Left ventricle myocardium inferior (tissue), 1 donor: ENCODE results near the gene NOS1AP. TPM values are rescaled to one million over a fixed set of nuclear protein-coding genes. Genes with fewer than 3 reads are reported as not detected.

Source experiments
- DNase-seq: peaks from one replicate; pipeline ENCODE4 v3.0.0-alpha.2; 2020
- H3K27ac ChIP-seq: fragments of 200-600 bp; replicated peaks from 2 replicates; pipeline ENCODE4 v1.8.0; 2021
- H3K27me3 ChIP-seq: fragments of 200-600 bp; 2 replicates; pipeline ENCODE4 v1.8.0; 2021; ENCODE audit warnings: low read depth
- H3K36me3 ChIP-seq: fragments of 200-600 bp; 2 replicates; pipeline ENCODE4 v1.8.0; 2021
- H3K4me1 ChIP-seq: fragments of 200-600 bp; 2 replicates; pipeline ENCODE4 v1.8.0; 2021
- H3K4me3 ChIP-seq: fragments of 200-600 bp; 2 replicates; pipeline ENCODE4 v1.8.0; 2021; ENCODE audit warnings: mild to moderate bottlenecking, moderate library complexity
- H3K9me3 ChIP-seq: fragments of 200-600 bp; replicated peaks from 2 replicates; pipeline ENCODE4 v1.8.0; 2021
- intact Hi-C: fragments of 100-400 bp; cut with micrococcal nuclease; formaldehyde crosslinking; loops from one replicate; pipeline ENCODE4 v1.11.0; 2022
- total RNA-seq: library from RNA; stranded (reverse); fragmentation: NEBNext Ultra II Directional; extraction: Animal tissue kit (Norgen Biotek cat#: 25700); gene quantifications from one replicate; pipeline ENCODE4 v1.2.1, GENCODE V29; 2021
- TF ChIP-seq, protein P1 (sequence below): fragments of 200-600 bp; IDR thresholded peaks from 2 replicates; pipeline ENCODE4 v1.8.0; 2021; ENCODE audit warnings: antibody characterized with exemption, mild to moderate bottlenecking, borderline replicate concordance
- donor health status: DM: no; HTN: yes; CAD: no; lungs with severe emphysema.

The NOS1AP gene
- total RNA-seq, 1 donor from 2014 or later = 6.2 TPM

GRCh38 chr1:162023547-162024501, 45.7 kb upstream of the NOS1AP start, which contains the start of gene OLFML2B:
TSS of gene OLFML2B (minus strand) at chr1:162023869. CDS start at chr1:162023430, 439 bp downstream.
- TF ChIP-seq, protein P1, sequence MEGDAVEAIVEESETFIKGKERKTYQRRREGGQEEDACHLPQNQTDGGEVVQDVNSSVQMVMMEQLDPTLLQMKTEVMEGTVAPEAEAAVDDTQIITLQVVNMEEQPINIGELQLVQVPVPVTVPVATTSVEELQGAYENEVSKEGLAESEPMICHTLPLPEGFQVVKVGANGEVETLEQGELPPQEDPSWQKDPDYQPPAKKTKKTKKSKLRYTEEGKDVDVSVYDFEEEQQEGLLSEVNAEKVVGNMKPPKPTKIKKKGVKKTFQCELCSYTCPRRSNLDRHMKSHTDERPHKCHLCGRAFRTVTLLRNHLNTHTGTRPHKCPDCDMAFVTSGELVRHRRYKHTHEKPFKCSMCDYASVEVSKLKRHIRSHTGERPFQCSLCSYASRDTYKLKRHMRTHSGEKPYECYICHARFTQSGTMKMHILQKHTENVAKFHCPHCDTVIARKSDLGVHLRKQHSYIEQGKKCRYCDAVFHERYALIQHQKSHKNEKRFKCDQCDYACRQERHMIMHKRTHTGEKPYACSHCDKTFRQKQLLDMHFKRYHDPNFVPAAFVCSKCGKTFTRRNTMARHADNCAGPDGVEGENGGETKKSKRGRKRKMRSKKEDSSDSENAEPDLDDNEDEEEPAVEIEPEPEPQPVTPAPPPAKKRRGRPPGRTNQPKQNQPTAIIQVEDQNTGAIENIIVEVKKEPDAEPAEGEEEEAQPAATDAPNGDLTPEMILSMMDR = peak; percentile 40
- intact Hi-C loops = no loop called here
- H3K27ac ChIP-seq = no peak within 1 kb of the TSS
- peaks cover 24% of the 10 kb centered on the region for H3K27me3 ChIP-seq
- peak; percentile 78 for DNase-seq
- H3K4me3 ChIP-seq = peak within 1 kb of the TSS; percentile 74
- peaks cover 42% of the 10 kb centered on the region for H3K4me1 ChIP-seq
- no peaks in the 10 kb centered on the region for H3K36me3 ChIP-seq
- no peaks in the 10 kb centered on the region for H3K9me3 ChIP-seq

- TF ChIP-seq, protein P1 = no peak
- Histone ChIP-seq H3K4me1 (peaks cover 25% of the 10 kb centered on the region), H3K4me3 (no peak overlapping the region), H3K36me3 (no peaks in the 10 kb centered on the region), H3K27ac (no peak overlapping the region), H3K27me3 (peaks cover 26% of the 10 kb centered on the region), H3K9me3 (no peaks in the 10 kb centered on the region)
- DNase-seq = no peak
- intact Hi-C loops = no loop called here
Measured at GRCh38 chr1:162025541-162025940, 44.0 kb upstream of the NOS1AP start.

- H3K4me3 ChIP-seq = no peak overlapping the region
- peaks cover 26% of the 10 kb centered on the region for H3K27me3 ChIP-seq
- TF ChIP-seq, protein P1 = no peak
- no peaks in the 10 kb centered on the region for H3K36me3 ChIP-seq
- DNase-seq = no peak
- peaks cover 16% of the 10 kb centered on the region for H3K4me1 ChIP-seq
- intact Hi-C loops = no loop called here
- no peaks in the 10 kb centered on the region for H3K9me3 ChIP-seq
- H3K27ac ChIP-seq = no peak overlapping the region
Measured at GRCh38 chr1:162026881-162027280, 42.6 kb upstream of the NOS1AP start.

DNA sequence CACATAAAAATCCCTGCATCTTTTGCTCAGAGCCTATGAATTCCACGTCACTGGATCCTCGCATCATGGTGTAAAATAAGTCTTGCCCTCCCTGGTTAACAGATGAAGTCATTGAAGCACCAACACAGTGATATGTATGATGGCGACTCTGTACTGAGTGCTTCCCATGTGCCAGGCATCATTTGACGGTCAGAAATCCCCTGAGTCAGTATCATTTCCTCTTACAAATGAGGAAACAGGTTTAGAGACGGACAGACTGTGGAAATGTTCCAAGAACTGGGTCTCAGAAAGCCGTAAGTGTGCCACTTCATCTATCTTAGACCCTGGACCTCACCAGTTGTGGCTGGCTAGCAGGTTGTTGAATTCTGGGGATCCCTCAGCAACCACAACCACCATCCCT, 40.8 kb upstream of the NOS1AP start:
- peaks cover 26% of the 10 kb centered on the region for H3K27me3 ChIP-seq
- no peak overlapping the region for H3K27ac ChIP-seq
- no peaks in the 10 kb centered on the region for H3K9me3 ChIP-seq
- peaks cover 16% of the 10 kb centered on the region for H3K4me1 ChIP-seq
- no peak overlapping the region for H3K4me3 ChIP-seq
- H3K36me3 ChIP-seq = no peaks in the 10 kb centered on the region
- TF ChIP-seq, protein P1 = no peak
- intact Hi-C loops = no loop called here
- DNase-seq = no peak

GRCh38 chr1:162029157-162029556, 40.3 kb upstream of the NOS1AP start:
- peaks cover 26% of the 10 kb centered on the region for H3K27me3 ChIP-seq
- no peaks in the 10 kb centered on the region for H3K36me3 ChIP-seq
- H3K4me3 ChIP-seq = no peak overlapping the region
- no peak for DNase-seq
- H3K9me3 ChIP-seq = no peaks in the 10 kb centered on the region
- H3K27ac ChIP-seq = no peak overlapping the region
- intact Hi-C loops = no loop called here
- H3K4me1 ChIP-seq = peaks cover 15% of the 10 kb centered on the region
- TF ChIP-seq, protein P1 = no peak
